GM18520 (cell line): ENCODE data around the gene DPH6.
"Not testable (repeated sequence)": the region's sequence is repeated elsewhere in the genome, so short reads cannot be mapped to it uniquely, and the experiment has no call there.

Experiments
- ATAC-seq: cut with Tn5 transposase; IDR thresholded peaks from one replicate; pipeline ENCODE4 v1.9.1; 2021; ENCODE audit not compliant: unreplicated experiment

Gene DPH6

GRCh38 chr15:35441279-35441678 lies 104.7 kb downstream of the DPH6 start:
- ATAC-seq: not testable (repeated sequence)

- ATAC-seq: no peak
Measured at GRCh38 chr15:35440265-35440664, 105.7 kb downstream of the DPH6 start.

DNA sequence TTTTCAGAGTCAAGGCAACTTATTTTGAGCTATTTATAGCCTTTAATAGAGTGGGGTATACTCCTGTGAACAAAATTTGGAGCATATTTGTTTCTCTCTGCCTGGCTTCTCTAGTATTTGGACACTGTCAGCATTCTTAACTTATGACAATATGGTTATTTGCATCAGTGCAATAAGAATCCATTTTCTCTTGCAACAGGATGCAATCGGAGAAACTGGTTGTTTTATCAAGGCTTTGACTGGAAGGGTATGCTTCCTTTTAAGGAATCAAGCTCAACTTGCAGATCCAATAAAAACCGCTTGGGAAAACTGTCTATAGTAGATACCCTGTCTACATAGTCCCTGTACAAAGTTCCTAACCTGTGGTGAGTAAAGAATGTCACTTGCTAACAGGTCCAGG lies 106.7 kb downstream of the DPH6 start:
- ATAC-seq: no peak

DNA sequence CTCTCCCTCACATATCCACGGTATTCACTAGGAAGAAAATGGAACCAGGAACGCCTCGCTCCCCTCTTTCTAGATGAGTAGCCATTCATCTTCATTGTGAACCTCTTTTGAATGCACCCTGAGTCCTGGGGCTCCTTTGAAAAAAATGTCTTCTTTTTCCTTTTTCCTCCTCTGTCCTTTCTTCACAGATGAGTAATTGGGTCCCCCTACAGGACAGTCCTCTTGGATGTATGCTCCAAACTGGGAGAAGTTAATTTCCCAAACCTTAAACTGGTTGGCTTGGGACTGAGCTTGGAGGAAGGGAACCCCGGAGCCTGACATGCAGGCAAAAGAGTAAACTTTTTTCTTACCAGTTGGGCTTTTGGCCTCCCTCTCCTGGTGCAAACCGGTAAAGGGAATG lies 108.8 kb downstream of the DPH6 start:
- ATAC-seq: no peak

- ATAC-seq: no peak
Measured at GRCh38 chr15:35436422-35436821, 109.5 kb downstream of the DPH6 start.

GRCh38 chr15:35431281-35431680 lies 114.7 kb downstream of the DPH6 start:
- no peak for ATAC-seq

GRCh38 chr15:35430301-35430700 lies 115.7 kb downstream of the DPH6 start:
- no peak for ATAC-seq

GRCh38 chr15:35427496-35427895 lies 118.5 kb downstream of the DPH6 start:
- no peak for ATAC-seq

DNA sequence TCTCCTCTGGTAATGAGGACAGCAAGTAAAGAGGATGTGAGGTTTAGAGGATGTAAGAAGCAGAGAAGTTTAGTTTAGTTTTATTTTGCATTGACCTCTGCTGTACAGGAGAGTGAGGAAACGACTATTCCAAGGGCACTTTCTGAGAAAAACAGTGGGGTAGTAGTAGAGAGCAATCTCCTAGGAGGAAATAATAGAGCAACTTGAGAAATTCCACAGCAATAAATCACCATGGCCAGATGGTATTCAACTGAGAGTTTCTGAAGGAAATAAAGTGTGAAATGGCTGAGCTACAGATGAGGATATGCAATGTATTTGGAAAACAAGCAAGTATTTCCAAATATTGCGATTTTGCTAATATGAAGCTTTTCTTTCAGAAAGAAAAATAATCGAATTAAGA lies 118.9 kb downstream of the DPH6 start:
- no peak for ATAC-seq

- ATAC-seq: no peak
Measured at GRCh38 chr15:35410775-35411174, 135.2 kb downstream of the DPH6 start.

- no peak for ATAC-seq
Measured at GRCh38 chr15:35399901-35400300, 146.1 kb downstream of the DPH6 start.

DNA sequence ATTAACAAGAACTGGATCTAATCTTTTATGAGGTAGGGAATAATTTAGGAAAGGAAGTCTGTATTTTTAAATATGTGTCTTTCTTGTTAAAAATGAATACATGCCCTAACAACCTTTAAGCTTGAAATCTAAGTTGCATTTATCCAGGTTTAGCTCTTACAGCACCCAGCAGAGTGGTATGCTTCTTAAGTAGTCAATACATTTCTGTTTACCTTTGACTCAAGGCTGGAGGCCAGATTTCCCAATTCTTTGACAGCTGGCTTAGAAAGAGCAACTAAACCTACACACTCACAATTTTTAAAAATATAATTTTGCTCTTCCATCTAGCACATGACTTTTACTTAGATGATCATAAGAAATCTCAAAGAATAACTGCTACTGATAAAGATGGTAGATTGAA lies 148.9 kb downstream of the DPH6 start:
- no peak for ATAC-seq

GRCh38 chr15:35394416-35394815 lies 151.5 kb downstream of the DPH6 start:
- ATAC-seq: no peak

DNA sequence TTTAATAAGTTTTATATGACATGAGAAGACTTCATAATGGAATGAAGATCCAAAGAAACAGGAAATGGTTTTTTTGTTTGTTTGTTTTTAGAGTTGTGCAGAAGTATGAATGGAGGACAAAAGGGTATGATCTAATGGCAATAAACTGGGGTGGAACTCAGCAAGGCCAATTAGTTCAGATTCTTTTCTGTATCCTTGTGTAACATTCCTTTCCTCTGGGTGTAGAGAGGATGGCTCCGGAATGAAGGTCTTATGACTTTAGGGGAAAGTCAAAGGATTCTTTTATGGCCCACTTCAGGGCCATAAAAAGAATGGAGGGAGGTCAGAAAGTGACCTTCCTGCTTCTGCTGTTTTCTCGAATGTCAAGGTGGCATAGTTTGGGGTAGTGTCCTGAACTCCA lies 152.6 kb downstream of the DPH6 start:
- no peak for ATAC-seq

- not testable (repeated sequence) for ATAC-seq
Measured at GRCh38 chr15:35391408-35391984, 154.5 kb downstream of the DPH6 start.

GRCh38 chr15:35383506-35383905 lies 162.5 kb downstream of the DPH6 start:
- no peak for ATAC-seq

- no peak for ATAC-seq
Measured at GRCh38 chr15:35381328-35381727, 164.6 kb downstream of the DPH6 start.

GRCh38 chr15:35379972-35380371 lies 166.0 kb downstream of the DPH6 start:
- no peak for ATAC-seq

DNA sequence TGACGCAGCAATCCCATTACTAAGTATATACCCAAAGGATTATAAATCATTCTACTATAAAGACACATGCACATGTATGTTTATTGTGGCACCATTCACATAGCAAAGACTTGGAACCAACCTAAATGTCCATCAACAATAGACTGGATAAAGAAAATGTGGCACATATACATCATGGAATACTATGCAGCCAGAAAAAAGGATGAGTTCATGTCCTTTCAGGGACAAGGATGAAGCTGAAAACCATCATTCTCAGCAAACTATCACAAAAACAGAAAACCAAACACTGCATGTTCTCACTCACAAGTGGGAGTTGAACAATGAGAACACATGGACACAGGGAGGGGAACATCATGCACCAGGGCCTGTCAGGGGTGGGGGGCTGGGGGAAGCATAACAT lies 167.5 kb downstream of the DPH6 start:
- ATAC-seq: not testable (repeated sequence)

GRCh38 chr15:35376707-35377106 lies 169.3 kb downstream of the DPH6 start:
- no peak for ATAC-seq

DNA sequence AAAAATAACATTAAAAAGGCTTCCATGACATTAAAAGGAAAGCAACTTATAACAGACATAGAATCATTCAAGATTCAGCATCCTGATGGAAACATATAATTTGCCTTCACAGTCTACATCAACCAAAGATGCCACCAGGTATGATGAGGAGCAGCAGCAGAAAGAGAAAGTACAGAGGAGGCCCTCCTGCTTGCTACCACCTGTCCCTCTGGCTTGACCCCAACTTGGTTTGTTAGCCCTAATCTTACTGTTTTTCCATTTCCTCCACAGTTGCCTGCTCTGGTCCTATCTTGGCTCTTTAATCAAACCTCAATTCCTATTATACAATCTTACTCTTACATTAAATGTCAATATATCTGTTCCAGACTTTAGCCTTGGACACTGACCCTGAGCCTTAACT lies 171.3 kb downstream of the DPH6 start:
- no peak for ATAC-seq

DNA sequence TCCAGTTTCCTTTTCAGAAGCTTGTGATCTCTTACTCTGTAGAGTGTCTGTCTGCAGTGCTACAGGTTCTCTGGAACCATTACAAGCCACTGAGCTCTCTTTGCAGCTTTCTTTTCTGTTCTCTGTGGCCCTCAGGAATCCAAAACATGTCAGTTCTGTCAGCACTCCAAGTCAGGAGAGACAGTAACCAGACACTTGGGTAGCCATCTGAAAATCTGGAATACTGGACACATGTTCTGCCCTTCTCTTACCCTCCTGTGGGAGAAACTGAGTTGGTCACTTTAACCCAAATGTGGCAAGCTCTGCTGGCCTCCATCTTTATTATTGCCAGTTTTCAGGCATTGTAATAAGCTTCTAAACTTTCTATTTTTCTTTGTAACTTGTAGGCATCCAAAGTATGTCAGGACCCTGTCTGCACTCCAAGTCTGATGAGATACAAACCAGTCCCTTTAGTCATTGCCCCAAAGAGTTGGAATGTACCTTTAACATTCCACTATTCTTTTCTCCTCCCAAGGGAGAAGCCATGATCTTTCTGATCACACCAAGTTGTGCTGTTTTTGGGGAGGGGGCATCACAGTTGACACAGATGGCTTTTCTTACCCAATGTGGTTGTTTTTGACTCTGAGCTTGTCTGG lies 183.7 kb downstream of the DPH6 start:
- no peak for ATAC-seq

DNA sequence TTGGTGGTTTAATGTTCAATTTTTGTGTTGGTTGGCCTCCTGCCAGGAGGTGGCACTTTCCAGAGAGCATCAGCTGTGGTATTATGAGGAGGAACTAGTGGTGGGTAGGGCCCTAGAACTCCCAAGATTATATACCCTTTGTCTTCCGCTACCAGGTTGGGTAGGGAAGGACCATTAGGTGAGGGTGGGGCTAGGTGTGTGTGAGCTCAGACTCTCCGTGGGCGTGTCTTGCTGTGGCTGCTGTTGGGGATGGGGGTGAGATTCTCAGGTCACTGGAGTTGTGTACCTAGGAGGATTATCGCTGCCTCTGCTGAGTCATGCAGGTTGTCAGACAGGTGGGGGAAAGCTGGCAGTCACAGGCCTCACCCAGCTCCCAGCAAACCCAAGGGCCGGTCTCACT lies 187.1 kb downstream of the DPH6 start:
- ATAC-seq: no peak
